Activated naive CD4-positive, alpha-beta T cell treated with anti-CD3 and anti-CD28 coated beads, Interleukin-2, amount 50 U/mL, for 16 hours (primary cell): ENCODE data around the gene DENND4A.
"Not testable (repeated sequence)": the region's sequence is repeated elsewhere in the genome, so short reads cannot be mapped to it uniquely, and the experiment has no call there.

Source experiments
- DNase-seq: peaks from one replicate; pipeline ENCODE4 v3.0.0-alpha.2; 2020

The DENND4A gene

GRCh38 chr15:65626856-65627255 lies 165.2 kb downstream of the DENND4A start:
- no peak for DNase-seq

DNA sequence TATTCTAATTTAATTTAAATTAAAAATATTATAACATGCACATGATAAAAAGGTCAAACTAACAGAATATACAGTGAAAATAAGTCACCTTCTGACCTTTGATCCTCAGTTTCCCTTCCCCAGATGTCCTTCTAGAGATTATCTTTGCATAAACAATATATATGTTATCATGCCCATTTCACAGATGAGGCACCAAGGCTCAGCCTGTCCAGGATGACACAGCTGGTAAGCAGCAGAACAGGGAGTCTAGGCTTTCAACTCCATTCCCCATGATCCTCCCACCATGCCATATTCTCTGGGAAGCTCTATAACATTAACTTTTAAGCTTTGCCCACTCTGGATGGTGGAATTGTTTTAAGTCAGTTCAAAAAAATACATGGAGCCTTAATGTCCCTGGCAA lies 169.0 kb downstream of the DENND4A start:
- no peak for DNase-seq

- DNase-seq, result no peak
Measured at GRCh38 chr15:65621638-65622037, 170.5 kb downstream of the DENND4A start, which contains the start of gene SLC24A1. Gene SLC24A1, plus strand, starts transcription at chr15:65621938. Its CDS starts 2,143 bp downstream, at chr15:65624081.

DNA sequence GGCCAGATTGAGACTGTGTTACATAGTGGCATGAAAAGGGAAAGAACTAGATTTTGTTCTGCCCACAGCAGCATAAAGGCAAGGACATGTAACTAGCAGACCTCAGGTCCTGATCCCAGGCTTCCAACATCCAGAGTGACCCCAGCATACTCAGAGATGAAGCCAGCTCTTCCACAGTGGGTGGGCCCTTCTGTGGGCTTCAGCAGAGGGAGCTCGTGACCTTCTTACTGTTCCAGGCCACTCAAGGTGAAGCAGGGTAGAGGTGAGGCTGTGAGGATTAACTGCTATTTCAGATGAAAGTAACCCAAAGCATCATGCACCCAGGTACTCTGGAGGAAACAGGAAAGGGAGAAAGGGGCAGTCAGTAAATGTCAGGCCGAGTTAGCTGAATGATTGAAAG lies 171.3 kb downstream of the DENND4A start:
- DNase-seq, result no peak

- no peak for DNase-seq
Measured at GRCh38 chr15:65619626-65620290, 172.3 kb downstream of the DENND4A start.

- no peak for DNase-seq
Measured at GRCh38 chr15:65618560-65619109, 173.5 kb downstream of the DENND4A start.

DNA sequence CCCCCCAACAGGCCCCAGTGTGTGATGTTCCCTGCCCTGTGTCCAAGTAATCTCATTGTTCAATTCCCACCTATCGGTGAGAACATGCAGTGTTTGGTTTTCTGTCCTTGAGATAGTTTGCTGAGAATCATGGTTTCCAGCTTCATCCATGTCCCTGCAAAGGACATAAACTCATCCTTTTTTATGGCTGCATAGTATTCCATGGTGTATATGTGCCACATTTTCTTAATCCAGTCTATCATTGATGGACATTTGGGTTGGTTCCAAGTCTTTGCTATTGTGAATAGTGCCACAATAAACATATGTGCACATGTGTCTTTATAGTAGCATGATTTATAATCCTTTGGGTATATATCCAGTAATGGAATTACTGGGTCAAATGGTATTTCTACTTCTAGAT lies 176.2 kb downstream of the DENND4A start:
- not testable (repeated sequence) for DNase-seq

GRCh38 chr15:65612949-65613744 lies 178.9 kb downstream of the DENND4A start:
- no peak for DNase-seq

DNA sequence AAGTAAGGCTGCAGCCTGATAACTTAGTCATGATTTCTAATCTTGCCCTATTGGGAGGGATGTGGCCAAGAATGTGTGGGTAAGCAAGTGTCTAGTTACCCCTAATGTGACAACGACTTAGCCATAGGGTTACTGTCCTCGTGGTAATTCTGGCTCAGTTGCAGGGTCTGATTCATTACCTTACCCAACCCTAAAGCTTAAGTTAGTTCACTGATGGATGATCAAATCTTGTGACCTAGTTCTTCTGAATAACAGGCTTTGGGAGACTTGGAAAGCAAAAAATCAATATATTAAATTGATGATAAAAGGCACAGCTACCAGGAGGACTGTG lies 179.5 kb downstream of the DENND4A start:
- DNase-seq, result no peak

GRCh38 chr15:65611888-65612615 lies 180.0 kb downstream of the DENND4A start:
- DNase-seq, result no peak

DNA sequence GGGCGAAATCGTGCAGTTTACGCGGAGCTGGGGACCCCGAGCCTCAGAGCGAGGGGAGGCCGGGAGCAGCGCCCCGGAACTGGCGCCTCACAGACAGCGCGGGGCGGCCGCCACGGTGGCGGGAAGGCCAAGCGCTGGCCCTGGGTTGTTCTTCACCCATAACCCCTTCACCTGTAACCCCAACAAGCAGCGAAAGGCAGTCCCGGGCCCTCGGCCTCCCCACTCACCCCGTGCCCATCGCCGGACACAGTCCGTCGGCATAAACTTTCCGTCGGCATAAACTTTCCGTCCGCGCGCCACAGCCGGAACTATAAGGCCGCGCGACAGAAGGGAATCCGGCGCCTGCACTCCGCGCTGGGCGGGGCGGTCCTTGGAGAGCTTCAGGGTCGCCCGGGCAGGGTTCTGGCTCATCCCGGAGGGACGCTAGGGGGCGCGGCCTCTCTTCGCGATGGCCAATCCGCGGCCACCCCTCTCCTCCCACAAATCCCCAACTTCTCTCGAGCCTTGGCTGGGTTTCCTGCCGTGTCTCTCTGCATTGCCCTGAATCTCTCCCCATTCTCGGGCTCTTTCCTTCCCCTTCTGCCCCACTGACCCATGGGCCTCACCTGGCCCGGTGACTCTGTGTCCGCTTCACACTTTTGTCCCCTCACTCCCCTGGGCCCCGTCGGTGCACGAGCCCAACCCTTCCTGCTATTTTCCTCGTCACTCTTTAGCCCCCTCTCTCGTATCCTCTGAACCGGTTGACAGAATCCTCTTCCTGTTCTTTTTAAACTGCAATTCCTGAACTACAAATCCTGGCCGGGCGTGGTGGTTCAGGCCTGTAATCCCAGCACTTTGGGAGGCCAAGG lies 181.0 kb downstream of the DENND4A start, which contains the start of gene INTS14:
Gene INTS14 (minus strand): TSS at position 261 of the 848 bp plus-strand sequence. CDS start 3,751 bp downstream, outside the sequence.
- peak; percentile 95 for DNase-seq
